Hepatocyte (in vitro differentiated cells): ENCODE results near the gene NDST1.

ENCODE experiments used
- CTCF ChIP-seq: fragments of 200-600 bp; sonication (generic); IDR thresholded peaks from 2 replicates; pipeline ENCODE4 v1.5.1; 2016; ENCODE audit warnings: antibody characterized with exemption, mild to moderate bottlenecking; ENCODE audit not compliant: poor library complexity
- EZH2 ChIP-seq: fragments of 200-600 bp; sonication (generic); IDR thresholded peaks from 2 replicates; pipeline ENCODE4 v1.6.1; 2016; ENCODE audit warnings: antibody characterized with exemption, mild to moderate bottlenecking, borderline replicate concordance

- TF ChIP-seq CTCF, result no peak
- TF ChIP-seq EZH2, result no peak
Measured at GRCh38 chr5:150500328-150500841, 7.5 kb upstream of the NDST1 start.
